Measurements from ENCODE around the gene TRPC4AP.

TRPC4AP gene

GRCh38 chr20:35122756-35123405, 30.3 kb upstream of the TRPC4AP start:
- Histone ChIP-seq H3K4me2 (ENCODE audit: low read depth, low read length) (no peak overlapping the region), H3K36me3 (replicated peaks; ENCODE audit: insufficient read depth, low read length) (no peaks in the 10 kb centered on the region), H3K4me3 (ENCODE audit: low read length) (no peak overlapping the region), H3K9me2 (replicated peaks; ENCODE audit: insufficient read depth, low read length) (no peaks in the 10 kb centered on the region), H4K20me1 (ENCODE audit: insufficient read depth, low read length) (no peaks in the 10 kb centered on the region), H2AFZ (ENCODE audit: low read length) (no peak overlapping the region), H3F3A (ENCODE audit: insufficient read depth, low read length) (no peaks in the 10 kb centered on the region), H3K4me1 (ENCODE audit: low read length) (no peaks in the 10 kb centered on the region), H3K79me2 (ENCODE audit: low read length) (no peaks in the 10 kb centered on the region), H3K27me3 (replicated peaks; ENCODE audit: insufficient read depth, low read length) (no peaks in the 10 kb centered on the region), H3K9ac (ENCODE audit: low read length) (no peak overlapping the region), H3K27ac (ENCODE audit: low read length) (no peak overlapping the region), H3K9me3 (replicated peaks; ENCODE audit: insufficient read depth, low read length) (no peaks in the 10 kb centered on the region)
- DNase-seq: no peak
- TF ChIP-seq EZH2phosphoT487 (IDR thresholded peaks at IDR 0.05; ENCODE audit: low read length): no peak
- TF ChIP-seq EZH2 (optimal IDR thresholded peaks at IDR 0.05; ENCODE audit: low read depth, low read length): no peak
- TF ChIP-seq, protein P1, sequence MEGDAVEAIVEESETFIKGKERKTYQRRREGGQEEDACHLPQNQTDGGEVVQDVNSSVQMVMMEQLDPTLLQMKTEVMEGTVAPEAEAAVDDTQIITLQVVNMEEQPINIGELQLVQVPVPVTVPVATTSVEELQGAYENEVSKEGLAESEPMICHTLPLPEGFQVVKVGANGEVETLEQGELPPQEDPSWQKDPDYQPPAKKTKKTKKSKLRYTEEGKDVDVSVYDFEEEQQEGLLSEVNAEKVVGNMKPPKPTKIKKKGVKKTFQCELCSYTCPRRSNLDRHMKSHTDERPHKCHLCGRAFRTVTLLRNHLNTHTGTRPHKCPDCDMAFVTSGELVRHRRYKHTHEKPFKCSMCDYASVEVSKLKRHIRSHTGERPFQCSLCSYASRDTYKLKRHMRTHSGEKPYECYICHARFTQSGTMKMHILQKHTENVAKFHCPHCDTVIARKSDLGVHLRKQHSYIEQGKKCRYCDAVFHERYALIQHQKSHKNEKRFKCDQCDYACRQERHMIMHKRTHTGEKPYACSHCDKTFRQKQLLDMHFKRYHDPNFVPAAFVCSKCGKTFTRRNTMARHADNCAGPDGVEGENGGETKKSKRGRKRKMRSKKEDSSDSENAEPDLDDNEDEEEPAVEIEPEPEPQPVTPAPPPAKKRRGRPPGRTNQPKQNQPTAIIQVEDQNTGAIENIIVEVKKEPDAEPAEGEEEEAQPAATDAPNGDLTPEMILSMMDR (IDR thresholded peaks at IDR 0.05; ENCODE audit: low read length): no peak

DNA sequence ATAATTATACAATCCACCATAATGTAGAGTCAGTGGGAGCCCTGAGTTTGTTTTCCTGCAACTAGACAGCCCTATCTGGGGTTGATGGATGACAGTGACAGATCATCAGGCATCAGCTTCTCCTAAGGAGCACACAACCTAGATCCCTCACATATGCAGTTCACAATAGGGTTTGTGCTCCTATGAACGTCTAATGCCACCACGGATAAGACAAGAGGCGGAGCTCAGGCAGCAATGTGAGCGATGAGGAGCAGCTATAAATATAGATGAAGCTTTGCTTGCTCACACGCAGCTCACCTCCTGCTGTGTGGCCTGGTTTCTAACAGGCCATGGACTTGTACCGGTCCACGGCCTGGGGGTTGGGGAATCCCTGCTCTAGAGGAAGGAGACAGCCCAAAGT, 28.6 kb upstream of the TRPC4AP start:
- no peaks in the 10 kb centered on the region for H3K36me3 ChIP-seq (replicated peaks; ENCODE audit: insufficient read depth, low read length)
- H3K79me2 ChIP-seq (ENCODE audit: low read length): no peaks in the 10 kb centered on the region
- no peaks in the 10 kb centered on the region for H3K9me2 ChIP-seq (replicated peaks; ENCODE audit: insufficient read depth, low read length)
- TF ChIP-seq EZH2phosphoT487 (IDR thresholded peaks at IDR 0.05; ENCODE audit: low read length) (no peak), EZH2 (optimal IDR thresholded peaks at IDR 0.05; ENCODE audit: low read depth, low read length) (no peak)
- TF ChIP-seq, protein P1 (IDR thresholded peaks at IDR 0.05; ENCODE audit: low read length): no peak
- H3K9ac ChIP-seq (ENCODE audit: low read length): no peak overlapping the region
- no peak overlapping the region for H3K27ac ChIP-seq (ENCODE audit: low read length)
- no peak overlapping the region for H3K4me3 ChIP-seq (ENCODE audit: low read length)
- no peak for DNase-seq
- H3F3A ChIP-seq (ENCODE audit: insufficient read depth, low read length): no peaks in the 10 kb centered on the region
- H3K27me3 ChIP-seq (replicated peaks; ENCODE audit: insufficient read depth, low read length): no peaks in the 10 kb centered on the region
- H4K20me1 ChIP-seq (ENCODE audit: insufficient read depth, low read length): no peaks in the 10 kb centered on the region
- no peak overlapping the region for H2AFZ ChIP-seq (ENCODE audit: low read length)
- H3K4me1 ChIP-seq (ENCODE audit: low read length): no peaks in the 10 kb centered on the region
- no peaks in the 10 kb centered on the region for H3K9me3 ChIP-seq (replicated peaks; ENCODE audit: insufficient read depth, low read length)
- no peak overlapping the region for H3K4me2 ChIP-seq (ENCODE audit: low read depth, low read length)

DNA sequence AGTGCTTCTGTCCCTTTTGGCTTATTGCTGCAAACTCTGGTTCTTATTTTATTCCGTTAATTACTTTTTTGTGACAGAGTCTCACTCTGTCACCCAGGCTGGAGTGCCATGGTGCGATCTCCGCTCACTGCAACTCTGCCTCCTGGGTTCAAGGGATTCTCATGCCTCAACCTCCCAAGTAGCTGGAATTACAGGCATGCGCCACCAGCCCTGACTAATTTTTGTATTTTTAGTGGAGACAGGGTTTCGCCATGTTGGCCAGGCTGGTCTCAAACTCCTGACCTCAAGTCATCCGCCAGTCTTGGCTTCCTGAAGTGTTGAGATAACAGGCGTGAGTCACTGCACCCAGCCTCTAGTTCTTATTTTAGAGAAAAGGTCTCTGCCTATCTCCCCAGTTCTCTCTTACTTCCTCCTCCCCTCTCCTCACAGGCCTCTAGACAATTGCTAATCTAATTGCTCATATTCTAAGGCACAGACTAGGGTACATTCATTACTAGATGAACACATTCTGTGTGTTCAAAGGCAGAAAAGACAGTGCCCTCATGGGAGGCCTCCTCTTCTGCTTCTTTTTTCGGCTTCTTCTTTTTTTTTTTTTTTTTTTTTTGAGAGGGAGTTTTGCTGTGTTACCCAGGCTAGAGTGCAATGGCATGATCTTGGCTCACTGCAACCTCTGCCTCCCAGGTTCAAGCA, 27.6 kb upstream of the TRPC4AP start:
- Histone ChIP-seq H3K27me3 (replicated peaks; ENCODE audit: insufficient read depth, low read length) (no peaks in the 10 kb centered on the region), H3K9ac (ENCODE audit: low read length) (no peak overlapping the region), H3K27ac (ENCODE audit: low read length) (no peak overlapping the region), H4K20me1 (ENCODE audit: insufficient read depth, low read length) (no peaks in the 10 kb centered on the region), H3K36me3 (replicated peaks; ENCODE audit: insufficient read depth, low read length) (no peaks in the 10 kb centered on the region), H3K4me3 (ENCODE audit: low read length) (no peak overlapping the region), H3F3A (ENCODE audit: insufficient read depth, low read length) (no peaks in the 10 kb centered on the region), H3K9me2 (replicated peaks; ENCODE audit: insufficient read depth, low read length) (no peaks in the 10 kb centered on the region), H3K4me1 (ENCODE audit: low read length) (no peaks in the 10 kb centered on the region), H2AFZ (ENCODE audit: low read length) (no peak overlapping the region), H3K9me3 (replicated peaks; ENCODE audit: insufficient read depth, low read length) (no peaks in the 10 kb centered on the region), H3K79me2 (ENCODE audit: low read length) (no peaks in the 10 kb centered on the region), H3K4me2 (ENCODE audit: low read depth, low read length) (no peak overlapping the region)
- DNase-seq: no peak
- TF ChIP-seq EZH2 (optimal IDR thresholded peaks at IDR 0.05; ENCODE audit: low read depth, low read length) (no peak), EZH2phosphoT487 (IDR thresholded peaks at IDR 0.05; ENCODE audit: low read length) (no peak)
- TF ChIP-seq, protein P1 (IDR thresholded peaks at IDR 0.05; ENCODE audit: low read length): no peak
